ENCODE data around the gene OSBPL5.
"Not testable (repeated sequence)": the region's sequence is repeated elsewhere in the genome, so short reads cannot be mapped to it uniquely, and the experiment has no call there.

The OSBPL5 gene

GRCh38 chr11:3123761-3124733 is 41.1 kb downstream of the OSBPL5 start:
- no peak overlapping the region for H3K9ac ChIP-seq (ENCODE audit: low read depth, low read length)
- no peaks in the 10 kb centered on the region for H3K27me3 ChIP-seq (ENCODE audit: insufficient read depth, low read length)
- no peaks in the 10 kb centered on the region for H3K36me3 ChIP-seq (ENCODE audit: insufficient read depth, low read depth, low read length)
- H3K27ac ChIP-seq (ENCODE audit: low read length) = no peak overlapping the region
- H3K9me3 ChIP-seq (ENCODE audit: insufficient read depth, low read depth, low read length) = no peaks in the 10 kb centered on the region
- H3K4me1 ChIP-seq (ENCODE audit: insufficient read depth, low read length) = no peaks in the 10 kb centered on the region
- no peak overlapping the region for H3K4me3 ChIP-seq (ENCODE audit: low read length)

GRCh38 chr11:3123305-3123704 is 41.8 kb downstream of the OSBPL5 start:
- Histone ChIP-seq H3K36me3 (ENCODE audit: insufficient read depth, low read depth, low read length) (no peaks in the 10 kb centered on the region), H3K4me3 (ENCODE audit: low read length) (no peak overlapping the region)

GRCh38 chr11:3122775-3123201 is 42.3 kb downstream of the OSBPL5 start:
- Histone ChIP-seq H3K9me3 (ENCODE audit: insufficient read depth, low read depth, low read length) (no peaks in the 10 kb centered on the region; the same call in 1 of the 2 replicates), H3K4me1 (ENCODE audit: insufficient read depth, low read length) (no peaks in the 10 kb centered on the region), H3K27ac (ENCODE audit: low read length) (no peak overlapping the region), H3K27me3 (ENCODE audit: insufficient read depth, low read length) (no peaks in the 10 kb centered on the region), H3K4me3 (ENCODE audit: low read length) (no peak overlapping the region), H3K9ac (ENCODE audit: low read depth, low read length) (no peak overlapping the region), H3K36me3 (ENCODE audit: insufficient read depth, low read depth, low read length) (no peaks in the 10 kb centered on the region)

More at GRCh38 chr11:3123305-3123704, 41.8 kb downstream of the OSBPL5 start:
- Histone ChIP-seq H3K9me3 (ENCODE audit: insufficient read depth, low read depth, low read length) (no peaks in the 10 kb centered on the region), H3K27ac (ENCODE audit: low read length) (no peak overlapping the region), H3K4me1 (ENCODE audit: insufficient read depth, low read length) (no peaks in the 10 kb centered on the region), H3K27me3 (ENCODE audit: insufficient read depth, low read length) (no peaks in the 10 kb centered on the region), H3K9ac (ENCODE audit: low read depth, low read length) (no peak overlapping the region)

GRCh38 chr11:3121931-3122774 is 43.0 kb downstream of the OSBPL5 start:
- Histone ChIP-seq H3K9me3 (ENCODE audit: insufficient read depth, low read depth, low read length) (peaks cover 3% of the 10 kb centered on the region), H3K27ac (ENCODE audit: low read length) (no peak overlapping the region), H3K9ac (ENCODE audit: low read depth, low read length) (no peak overlapping the region), H3K4me3 (ENCODE audit: low read length) (no peak overlapping the region), H3K36me3 (ENCODE audit: insufficient read depth, low read depth, low read length) (no peaks in the 10 kb centered on the region), H3K4me1 (ENCODE audit: insufficient read depth, low read length) (no peaks in the 10 kb centered on the region), H3K27me3 (ENCODE audit: insufficient read depth, low read length) (no peaks in the 10 kb centered on the region)

- Histone ChIP-seq H3K27me3 (ENCODE audit: insufficient read depth, low read length) (no peaks in the 10 kb centered on the region), H3K9ac (ENCODE audit: low read depth, low read length) (no peak overlapping the region), H3K4me3 (ENCODE audit: low read length) (no peak overlapping the region), H3K9me3 (ENCODE audit: insufficient read depth, low read depth, low read length) (peaks cover 10% of the 10 kb centered on the region), H3K27ac (ENCODE audit: low read length) (no peak overlapping the region), H3K36me3 (ENCODE audit: insufficient read depth, low read depth, low read length) (no peaks in the 10 kb centered on the region), H3K4me1 (ENCODE audit: insufficient read depth, low read length) (no peaks in the 10 kb centered on the region)
Observed at GRCh38 chr11:3121416-3121815, 43.7 kb downstream of the OSBPL5 start.

- H3K9me3 ChIP-seq (ENCODE audit: insufficient read depth, low read depth, low read length) = peaks cover 22% of the 10 kb centered on the region
- no peak overlapping the region for H3K4me3 ChIP-seq (ENCODE audit: low read length)
- H3K27ac ChIP-seq (ENCODE audit: low read length) = no peak overlapping the region
- no peaks in the 10 kb centered on the region for H3K4me1 ChIP-seq (ENCODE audit: insufficient read depth, low read length)
- no peaks in the 10 kb centered on the region for H3K27me3 ChIP-seq (ENCODE audit: insufficient read depth, low read length)
- no peak overlapping the region for H3K9ac ChIP-seq (ENCODE audit: low read depth, low read length)
- no peaks in the 10 kb centered on the region for H3K36me3 ChIP-seq (ENCODE audit: insufficient read depth, low read depth, low read length)
Observed at GRCh38 chr11:3120071-3120792, 44.9 kb downstream of the OSBPL5 start.

GRCh38 chr11:3119141-3119821 is 45.8 kb downstream of the OSBPL5 start:
- Histone ChIP-seq H3K9ac (ENCODE audit: low read depth, low read length) (no peak overlapping the region), H3K4me1 (ENCODE audit: insufficient read depth, low read length) (no peaks in the 10 kb centered on the region), H3K36me3 (ENCODE audit: insufficient read depth, low read depth, low read length) (no peaks in the 10 kb centered on the region), H3K27ac (ENCODE audit: low read length) (no peak overlapping the region), H3K4me3 (ENCODE audit: low read length) (no peak overlapping the region), H3K9me3 (ENCODE audit: insufficient read depth, low read depth, low read length) (peaks cover 29% of the 10 kb centered on the region), H3K27me3 (ENCODE audit: insufficient read depth, low read length) (no peaks in the 10 kb centered on the region)

GRCh38 chr11:3115321-3115720 is 49.8 kb downstream of the OSBPL5 start:
- H3K9me3 ChIP-seq (ENCODE audit: insufficient read depth, low read depth, low read length) = peaks cover 56% of the 10 kb centered on the region
- no peak overlapping the region for H3K4me3 ChIP-seq (ENCODE audit: low read length)
- 0 out of 2 replicates have a peak, but pooled peaks cover 5% of the 10 kb centered on the region for H3K36me3 ChIP-seq (ENCODE audit: insufficient read depth, low read depth, low read length)
- no peak overlapping the region for H3K27ac ChIP-seq (ENCODE audit: low read length)
- no peak overlapping the region for H3K9ac ChIP-seq (ENCODE audit: low read depth, low read length)
- no peaks in the 10 kb centered on the region for H3K4me1 ChIP-seq (ENCODE audit: insufficient read depth, low read length)
- H3K27me3 ChIP-seq (ENCODE audit: insufficient read depth, low read length) = no peaks in the 10 kb centered on the region

- H3K27ac ChIP-seq (ENCODE audit: low read length); H3K27me3 ChIP-seq (ENCODE audit: insufficient read depth, low read length); H3K4me3 ChIP-seq (ENCODE audit: low read length); H3K9ac ChIP-seq (ENCODE audit: low read depth, low read length); H3K36me3 ChIP-seq (ENCODE audit: insufficient read depth, low read depth, low read length); H3K4me1 ChIP-seq (ENCODE audit: insufficient read depth, low read length): not testable (repeated sequence)
- H3K9me3 ChIP-seq (ENCODE audit: insufficient read depth, low read depth, low read length) = peaks cover 56% of the 10 kb centered on the region
Observed at GRCh38 chr11:3113661-3114060, 51.4 kb downstream of the OSBPL5 start.

- Histone ChIP-seq H3K4me1 (ENCODE audit: insufficient read depth, low read length) (no peaks in the 10 kb centered on the region; the same call in 1 of the 2 replicates), H3K36me3 (ENCODE audit: insufficient read depth, low read depth, low read length) (0 out of 2 replicates have a peak, but pooled peaks cover 5% of the 10 kb centered on the region), H3K27me3 (ENCODE audit: insufficient read depth, low read length) (no peaks in the 10 kb centered on the region), H3K4me3 (ENCODE audit: low read length) (no peak overlapping the region; the same call in 1 of the 2 replicates), H3K9ac (ENCODE audit: low read depth, low read length) (no peak overlapping the region), H3K27ac (ENCODE audit: low read length) (no peak overlapping the region), H3K9me3 (ENCODE audit: insufficient read depth, low read depth, low read length) (peaks cover 53% of the 10 kb centered on the region)
Observed at GRCh38 chr11:3111919-3112690, 53.0 kb downstream of the OSBPL5 start.

All from iPS-20b (cell line).